Measurements from ENCODE around the gene PTPRK.

DNA sequence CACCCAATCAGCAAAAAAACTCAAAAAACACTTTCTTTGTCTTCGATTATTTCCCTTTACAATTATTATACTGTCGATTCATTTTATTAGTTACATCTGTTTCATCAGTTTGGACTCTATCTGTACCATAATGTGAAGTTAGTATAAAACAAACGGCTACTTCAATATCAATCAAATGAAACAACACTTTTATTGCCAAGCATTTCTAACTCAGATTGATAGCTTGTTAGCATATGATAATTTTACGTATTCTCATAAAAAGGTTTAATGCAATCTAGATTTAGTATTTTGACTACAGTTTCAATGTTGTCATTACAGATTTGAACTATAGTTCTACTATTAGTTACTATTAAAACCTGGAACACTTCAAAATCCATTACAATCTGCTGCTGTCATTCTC is 149.3 kb downstream of the PTPRK start:
- TF ChIP-seq, protein P1, sequence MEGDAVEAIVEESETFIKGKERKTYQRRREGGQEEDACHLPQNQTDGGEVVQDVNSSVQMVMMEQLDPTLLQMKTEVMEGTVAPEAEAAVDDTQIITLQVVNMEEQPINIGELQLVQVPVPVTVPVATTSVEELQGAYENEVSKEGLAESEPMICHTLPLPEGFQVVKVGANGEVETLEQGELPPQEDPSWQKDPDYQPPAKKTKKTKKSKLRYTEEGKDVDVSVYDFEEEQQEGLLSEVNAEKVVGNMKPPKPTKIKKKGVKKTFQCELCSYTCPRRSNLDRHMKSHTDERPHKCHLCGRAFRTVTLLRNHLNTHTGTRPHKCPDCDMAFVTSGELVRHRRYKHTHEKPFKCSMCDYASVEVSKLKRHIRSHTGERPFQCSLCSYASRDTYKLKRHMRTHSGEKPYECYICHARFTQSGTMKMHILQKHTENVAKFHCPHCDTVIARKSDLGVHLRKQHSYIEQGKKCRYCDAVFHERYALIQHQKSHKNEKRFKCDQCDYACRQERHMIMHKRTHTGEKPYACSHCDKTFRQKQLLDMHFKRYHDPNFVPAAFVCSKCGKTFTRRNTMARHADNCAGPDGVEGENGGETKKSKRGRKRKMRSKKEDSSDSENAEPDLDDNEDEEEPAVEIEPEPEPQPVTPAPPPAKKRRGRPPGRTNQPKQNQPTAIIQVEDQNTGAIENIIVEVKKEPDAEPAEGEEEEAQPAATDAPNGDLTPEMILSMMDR (conservative IDR thresholded peaks at IDR 0.05 in 1 of 2, IDR thresholded peaks at IDR 0.05 in 1 of 2; ENCODE audit: extremely low read depth in 1 of 2, insufficient read depth in 1 of 2, low read depth in 1 of 2, low read length in 2 of 2) = no peak
- no peak for TF ChIP-seq EZH2 (IDR thresholded peaks at IDR 0.05; ENCODE audit: borderline replicate concordance, low read length)
